NAMALWA (cell line): ENCODE data around the gene GAS7.
"Not testable (repeated sequence)": the region's sequence is repeated elsewhere in the genome, so short reads cannot be mapped to it uniquely, and the experiment has no call there.

ENCODE experiments used
- DNase-seq: peaks from one replicate; pipeline ENCODE4 v3.0.0-alpha.2; 2015; ENCODE audit warnings: low spot score

Gene GAS7

GRCh38 chr17:9942885-9943284 lies 255.5 kb downstream of the GAS7 start:
- no peak for DNase-seq

DNA sequence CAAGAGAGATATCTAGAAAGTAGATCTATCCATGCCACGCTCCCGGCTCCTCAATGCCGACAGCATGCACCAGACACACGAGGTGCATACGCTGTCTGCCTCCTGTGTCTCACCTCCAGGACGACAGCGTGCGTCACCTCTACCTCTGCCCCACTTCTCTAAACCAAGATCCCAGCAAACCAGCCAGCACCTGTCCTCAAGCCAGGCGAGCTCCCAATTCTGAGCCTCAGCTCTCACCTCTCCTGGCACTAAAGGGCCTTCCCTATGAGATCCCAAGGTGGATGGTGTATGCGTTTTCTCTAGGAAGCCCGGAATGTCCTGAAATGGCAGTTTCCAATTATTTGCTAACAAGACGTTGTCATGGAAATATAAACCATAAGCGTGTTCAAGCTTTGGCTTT lies 257.1 kb downstream of the GAS7 start:
- no peak for DNase-seq

DNA sequence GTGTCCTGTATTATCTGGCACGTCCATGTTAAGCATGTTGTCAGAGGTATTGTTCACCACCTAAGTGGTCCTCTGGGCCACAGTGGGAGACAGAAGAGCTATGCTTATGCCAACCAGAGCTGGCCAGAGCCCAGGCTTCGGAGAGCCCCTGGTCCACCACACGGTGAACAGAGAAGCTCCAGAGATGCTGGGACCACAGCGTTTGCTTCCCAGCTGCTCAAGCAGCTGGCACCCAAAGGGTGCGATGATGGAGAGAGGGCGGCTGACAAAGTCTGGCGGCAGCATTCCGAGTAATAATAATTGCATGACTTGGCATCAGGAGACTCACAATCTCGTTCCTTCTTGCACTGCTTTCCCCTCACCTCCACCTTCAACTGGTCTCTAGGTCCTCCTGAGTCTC lies 257.6 kb downstream of the GAS7 start:
- DNase-seq, result no peak

DNA sequence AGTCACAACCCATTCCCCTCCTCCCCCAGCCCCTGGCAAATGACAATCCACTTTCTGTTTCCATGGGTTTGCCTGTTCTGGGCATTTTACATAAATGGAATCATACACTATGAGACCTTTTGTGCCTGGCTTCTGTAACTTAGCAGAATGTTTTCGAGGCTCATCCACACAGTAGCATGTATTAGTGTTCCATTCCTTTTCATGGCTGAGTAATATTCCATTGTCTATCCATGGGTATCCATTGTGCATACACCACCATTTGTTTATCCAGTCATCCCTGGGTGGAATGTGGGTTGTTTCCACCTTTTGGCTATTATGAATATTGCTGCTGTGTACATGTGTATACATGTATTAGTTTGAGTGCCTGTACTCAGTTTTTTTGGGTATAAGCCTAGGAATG lies 259.6 kb downstream of the GAS7 start:
- no peak for DNase-seq

DNA sequence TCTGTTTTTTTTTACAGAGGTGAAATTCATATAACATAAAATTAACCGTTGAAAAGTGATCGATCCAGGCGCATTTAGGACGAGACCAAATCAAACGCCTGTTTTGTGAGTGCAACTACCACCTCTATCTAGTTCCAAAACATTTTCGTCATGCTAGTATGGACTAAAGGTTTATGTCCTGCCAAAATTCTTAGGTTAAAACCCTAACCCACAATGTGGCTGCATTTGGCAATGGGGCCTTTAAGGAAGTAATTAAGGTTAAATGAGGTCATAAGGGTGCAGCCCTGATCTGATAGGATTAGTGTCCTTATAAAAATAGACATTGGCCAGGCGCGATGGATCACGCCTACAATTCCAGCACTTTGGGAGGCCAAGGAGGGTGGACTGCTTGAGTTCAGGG lies 260.5 kb downstream of the GAS7 start:
- DNase-seq, result no peak

- DNase-seq, result no peak
Observed at GRCh38 chr17:9937241-9937761, 261.1 kb downstream of the GAS7 start.

DNA sequence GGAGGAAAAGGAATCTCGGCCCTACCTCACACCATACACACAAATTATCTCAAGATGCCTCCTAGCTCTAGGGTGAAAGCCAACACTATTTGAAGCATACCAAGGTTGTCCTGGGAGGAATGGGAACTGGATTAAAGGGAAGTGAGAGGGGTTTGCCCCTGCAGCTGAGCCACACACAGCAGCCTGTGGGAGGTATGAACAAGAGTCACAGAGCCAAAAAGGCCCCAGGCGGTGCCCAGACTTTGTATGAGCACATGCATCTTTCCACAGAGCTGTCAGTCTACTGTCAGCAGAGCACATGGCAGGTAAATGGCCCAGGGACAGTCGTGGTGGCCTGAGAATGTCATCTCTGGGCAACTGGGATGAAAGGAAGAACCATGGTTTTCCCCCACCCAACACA lies 262.3 kb downstream of the GAS7 start:
- no peak for DNase-seq

GRCh38 chr17:9935408-9935807 lies 263.0 kb downstream of the GAS7 start:
- DNase-seq, result no peak

GRCh38 chr17:9934331-9934730 lies 264.1 kb downstream of the GAS7 start:
- no peak for DNase-seq

DNA sequence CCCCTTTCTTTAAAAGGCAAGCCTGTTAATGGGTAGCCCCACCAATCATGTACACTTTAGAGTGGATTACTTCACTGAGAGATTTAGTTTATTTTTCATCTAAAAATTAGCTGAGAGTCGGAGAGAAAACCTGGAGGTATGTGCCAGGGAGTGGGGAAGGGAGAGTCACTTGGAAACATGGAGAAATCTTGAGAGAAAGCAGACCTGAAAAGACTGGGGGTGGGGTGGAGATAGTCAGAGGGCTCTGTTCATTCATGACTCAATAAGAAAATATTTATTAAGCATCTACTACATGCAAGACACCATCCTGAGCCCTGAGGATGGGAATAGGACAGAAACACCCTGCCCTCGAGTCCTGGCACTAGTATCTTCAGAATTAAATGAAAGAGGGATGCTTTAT lies 265.9 kb downstream of the GAS7 start:
- no peak for DNase-seq

- DNase-seq, result no peak
Observed at GRCh38 chr17:9931144-9931741, 267.2 kb downstream of the GAS7 start.

- no peak for DNase-seq
Observed at GRCh38 chr17:9929871-9930270, 268.5 kb downstream of the GAS7 start.

GRCh38 chr17:9928601-9929333 lies 269.6 kb downstream of the GAS7 start:
- peak; percentile 38 for DNase-seq

GRCh38 chr17:9926150-9926804 lies 272.1 kb downstream of the GAS7 start:
- no peak for DNase-seq

DNA sequence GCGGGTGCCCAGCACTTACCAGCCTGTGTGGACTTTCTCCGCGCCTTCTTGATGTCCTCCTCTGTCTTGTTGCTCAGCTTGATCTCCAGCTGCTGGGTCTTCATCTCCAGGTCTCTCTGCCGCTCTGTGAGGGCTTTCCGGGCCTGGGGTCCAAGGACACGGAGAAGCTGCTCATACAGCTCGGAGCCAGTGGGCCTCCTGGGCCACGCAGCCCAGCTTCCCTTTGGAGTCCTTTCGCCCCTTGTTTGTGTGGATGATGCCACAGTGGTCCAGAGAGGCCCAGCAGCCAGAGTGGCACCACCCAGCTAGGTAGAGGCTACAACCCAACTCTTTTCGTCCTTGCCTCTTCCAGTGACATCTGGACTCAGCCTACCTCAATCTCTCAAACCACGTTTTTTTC lies 272.9 kb downstream of the GAS7 start:
- no peak for DNase-seq

DNA sequence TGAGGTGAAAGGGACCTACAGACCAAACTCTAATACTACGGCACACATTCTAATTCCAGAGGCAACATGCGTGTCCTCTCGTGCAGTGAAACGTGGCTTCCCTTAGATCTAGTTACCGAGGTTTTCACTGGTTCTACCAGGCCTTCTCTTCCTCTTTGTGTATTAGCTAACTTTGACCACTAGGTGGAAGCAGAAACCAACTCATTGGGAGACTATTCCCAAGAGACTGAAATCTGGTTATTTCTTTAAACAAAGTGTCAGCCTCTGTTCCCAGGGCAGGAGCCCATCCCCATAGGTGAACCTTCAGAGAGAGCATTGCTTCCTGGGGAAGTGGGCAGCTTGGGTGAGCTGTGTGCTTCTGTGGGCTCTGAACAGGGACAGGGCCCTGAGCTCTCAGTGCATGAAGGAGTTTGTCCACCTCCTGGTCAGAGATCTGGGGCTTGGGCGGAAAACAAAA lies 273.6 kb downstream of the GAS7 start:
- DNase-seq, result peak; percentile 79

DNA sequence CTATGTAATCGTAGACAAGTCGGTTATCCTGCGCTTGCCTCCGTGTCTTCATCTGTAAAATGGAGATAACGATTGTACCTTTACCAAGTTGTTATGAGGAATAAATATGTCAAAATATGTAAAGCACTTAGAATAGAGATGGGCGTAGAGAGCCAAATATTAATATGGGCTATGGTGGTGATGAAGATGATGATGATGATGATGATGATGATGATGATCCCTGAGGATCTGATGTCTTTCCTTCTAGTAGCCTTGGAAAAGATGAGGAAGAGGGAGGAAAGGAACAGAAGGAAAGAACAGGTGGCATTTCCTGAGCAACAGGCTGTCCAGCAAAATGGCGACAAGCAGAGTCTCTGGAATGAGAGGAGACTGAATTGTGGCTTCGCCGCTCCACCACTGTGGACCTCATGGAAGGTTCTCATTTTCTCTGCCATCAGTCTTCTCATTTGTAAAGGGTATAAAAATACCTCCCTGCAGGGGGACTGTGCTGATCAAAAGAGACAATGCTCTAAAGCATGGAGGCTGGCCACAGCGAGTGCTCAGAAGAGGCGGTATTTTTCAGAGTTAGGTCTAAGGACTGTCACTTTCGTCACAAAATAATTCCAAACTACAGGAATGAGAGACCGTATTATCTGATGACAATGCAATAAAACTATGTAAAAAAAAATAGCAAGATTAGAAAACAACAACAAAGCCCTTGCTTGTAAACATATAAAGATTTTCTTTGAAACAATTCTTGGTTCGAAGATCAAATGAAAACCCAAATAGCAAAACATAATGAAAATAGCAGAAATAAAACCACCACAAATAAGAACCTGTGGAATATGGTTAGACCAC lies 276.2 kb downstream of the GAS7 start:
- DNase-seq, result no peak

DNA sequence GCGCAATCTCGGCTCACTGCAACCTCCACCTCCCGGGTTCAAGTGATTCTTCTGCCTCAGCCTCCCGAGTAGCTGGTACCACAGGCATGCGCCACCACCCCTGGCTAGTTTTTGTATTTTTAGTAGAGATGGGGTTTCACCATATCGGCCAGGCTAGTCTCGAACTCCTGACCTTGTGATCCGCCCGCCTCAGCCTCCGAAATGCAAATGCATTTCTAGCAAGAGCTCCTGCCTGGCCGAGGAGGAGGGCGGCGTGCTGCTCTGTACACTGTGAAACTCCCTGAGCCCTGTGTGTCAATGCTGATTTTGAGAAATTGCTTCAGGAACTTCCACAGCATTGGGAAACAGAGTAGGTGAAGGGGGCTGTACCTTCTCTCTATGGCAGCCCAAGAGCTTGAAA lies 277.2 kb downstream of the GAS7 start:
- DNase-seq, result not testable (repeated sequence)

- DNase-seq, result no peak
Observed at GRCh38 chr17:9918804-9919352, 279.5 kb downstream of the GAS7 start.

GRCh38 chr17:9918352-9918751 lies 280.1 kb downstream of the GAS7 start:
- DNase-seq, result no peak

DNA sequence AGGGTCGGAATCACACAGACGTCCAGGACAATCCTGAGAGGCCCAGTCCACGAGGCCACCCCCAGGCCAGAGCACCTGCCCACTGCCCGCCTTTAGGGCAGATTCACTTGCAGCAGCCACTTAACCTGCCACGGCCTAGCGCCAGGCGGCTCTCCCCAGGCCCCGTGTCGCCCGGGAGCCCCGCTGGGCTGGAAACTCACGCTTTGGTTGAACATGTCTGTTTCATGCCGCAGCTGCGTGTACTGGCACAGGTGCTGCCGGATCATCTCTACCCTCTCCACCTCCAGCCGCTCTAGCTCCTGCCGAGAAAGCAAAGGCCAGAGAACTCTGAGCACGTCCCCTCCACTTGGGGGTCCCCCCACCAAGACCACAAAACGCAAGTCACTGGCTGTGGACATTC lies 280.6 kb downstream of the GAS7 start:
- no peak for DNase-seq

DNA sequence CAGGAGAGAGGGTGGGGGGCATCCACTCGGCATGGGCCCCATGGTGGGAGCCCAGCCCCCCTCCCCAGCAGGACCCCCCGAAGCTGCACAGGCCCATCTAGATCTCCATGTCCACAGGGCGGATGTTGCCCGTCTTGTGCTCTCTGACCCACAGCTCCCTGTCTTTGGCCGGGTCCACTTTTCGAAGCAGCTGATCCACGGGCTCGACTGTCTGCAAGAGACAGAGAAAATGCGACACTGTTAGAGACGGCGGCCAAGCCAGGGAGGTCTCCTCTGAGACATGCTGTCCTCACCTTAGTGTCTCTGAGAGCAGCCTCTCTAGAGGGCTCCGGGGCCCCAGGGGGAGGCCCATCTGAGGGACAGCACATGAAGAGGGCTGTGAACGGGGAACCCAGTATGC lies 281.3 kb downstream of the GAS7 start:
- no peak for DNase-seq
